UCSD-AML1 (cell line): ENCODE results near the gene PRKG1.
"Not testable (repeated sequence)": the region's sequence is repeated elsewhere in the genome, so short reads cannot be mapped to it uniquely, and the experiment has no call there.

ENCODE experiments used
- DNase-seq: peaks from one replicate; lab custom pipeline; 2025; ENCODE audit not compliant: unreplicated experiment; lab: John Stamatoyannopoulos, UW

The PRKG1 gene

GRCh38 chr10:52145636-52146035 is 1071.3 kb downstream of the PRKG1 start:
- DNase-seq: no peak

- DNase-seq: no peak
These were observed 1072.5 kb downstream of the PRKG1 start for GRCh38 chr10:52146766-52147165.

- no peak for DNase-seq
These were observed 1096.5 kb downstream of the PRKG1 start for GRCh38 chr10:52170776-52171175.

GRCh38 chr10:52172581-52172980 is 1098.3 kb downstream of the PRKG1 start:
- no peak for DNase-seq

GRCh38 chr10:52185256-52185655 is 1111.0 kb downstream of the PRKG1 start:
- no peak for DNase-seq

- no peak for DNase-seq
These were observed 1113.4 kb downstream of the PRKG1 start for GRCh38 chr10:52187521-52188258.

- no peak for DNase-seq
These were observed 1116.8 kb downstream of the PRKG1 start for GRCh38 chr10:52191049-52191448.

- no peak for DNase-seq
These were observed 1119.9 kb downstream of the PRKG1 start for GRCh38 chr10:52194191-52194590.

- no peak for DNase-seq
These were observed 1120.4 kb downstream of the PRKG1 start for GRCh38 chr10:52194716-52195115.

GRCh38 chr10:52197098-52197497 is 1122.8 kb downstream of the PRKG1 start:
- no peak for DNase-seq

GRCh38 chr10:52198540-52198939 is 1124.3 kb downstream of the PRKG1 start:
- DNase-seq: no peak

GRCh38 chr10:52204906-52205305 is 1130.6 kb downstream of the PRKG1 start:
- DNase-seq: not testable (repeated sequence)

- DNase-seq: no peak
These were observed 1134.1 kb downstream of the PRKG1 start for GRCh38 chr10:52208365-52208764.

GRCh38 chr10:52210161-52210560 is 1135.9 kb downstream of the PRKG1 start:
- DNase-seq: no peak

- DNase-seq: no peak
These were observed 1137.8 kb downstream of the PRKG1 start for GRCh38 chr10:52212062-52212461.

GRCh38 chr10:52212802-52213201 is 1138.5 kb downstream of the PRKG1 start:
- no peak for DNase-seq

- no peak for DNase-seq
These were observed 1139.0 kb downstream of the PRKG1 start for GRCh38 chr10:52213321-52213752.

- DNase-seq: no peak
These were observed 1141.6 kb downstream of the PRKG1 start for GRCh38 chr10:52215745-52216361.

GRCh38 chr10:52216852-52217251 is 1142.6 kb downstream of the PRKG1 start:
- DNase-seq: peak; percentile 17

- no peak for DNase-seq
These were observed 1143.2 kb downstream of the PRKG1 start for GRCh38 chr10:52217531-52217930.

- no peak for DNase-seq
These were observed 1146.7 kb downstream of the PRKG1 start for GRCh38 chr10:52220947-52221346.

GRCh38 chr10:52221923-52222322 is 1147.6 kb downstream of the PRKG1 start:
- peak; percentile 1 for DNase-seq
